ENCODE measurements around the gene TRAPPC14. TPM values are rescaled to one million over a fixed set of nuclear protein-coding genes. Genes with fewer than 3 reads are reported as not detected.
"Not testable (repeated sequence)": the region's sequence is repeated elsewhere in the genome, so short reads cannot be mapped to it uniquely, and the experiment has no call there.

TRAPPC14 gene
- total and polyA plus RNA-seq, 4 donors: 3.6 to 28.2 (median 16.9) TPM

DNA sequence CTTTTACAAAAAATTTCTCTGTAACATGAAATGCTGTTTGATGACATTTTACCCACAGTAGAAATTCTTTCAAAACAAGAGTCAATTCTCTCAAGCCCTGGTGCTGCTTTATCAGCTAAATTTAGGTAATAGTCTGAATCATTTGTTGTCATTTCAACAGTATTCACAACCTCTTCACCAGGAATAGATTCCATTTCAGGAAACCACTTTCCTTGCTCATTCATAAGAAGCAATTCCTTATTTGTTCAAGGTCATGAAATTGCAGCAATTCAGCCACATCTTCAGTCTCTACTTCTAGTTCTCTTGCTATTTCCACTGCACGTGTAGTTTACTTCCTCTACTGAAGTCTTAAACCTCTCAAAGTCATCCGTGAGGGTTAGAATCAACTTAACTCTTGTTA lies 33.3 kb upstream of the TRAPPC14 start:
- Histone ChIP-seq H3K27ac (ENCODE audit: low read depth in 1 of 2, low read length in 2 of 2) (no peak overlapping the region), H3K4me3 (ENCODE audit: low read length in 2 of 2) (no peak overlapping the region), H3K4me1 (ENCODE audit: control insufficient read depth in 1 of 2, insufficient read depth in 2 of 2, low read length in 2 of 2) (no peaks in the 10 kb centered on the region), H3K36me3 (ENCODE audit: control insufficient read depth in 1 of 2, insufficient read depth in 2 of 2, low read length in 1 of 2) (no peaks in the 10 kb centered on the region), H3K9me3 (ENCODE audit: control insufficient read depth, low read length) (no peaks in the 10 kb centered on the region), H3K27me3 (ENCODE audit: control insufficient read depth in 1 of 2, insufficient read depth in 2 of 2, low read length in 1 of 2) (no peaks in the 10 kb centered on the region)
- 53 to 54% methylated on average over 2 of the region's 2 CpGs for WGBS, 2 donors
- ATAC-seq (ENCODE audit: low FRiP score) (no peak), DNase-seq (no peak)
- intact Hi-C loops (cut with DNase I): no loop called here

DNA sequence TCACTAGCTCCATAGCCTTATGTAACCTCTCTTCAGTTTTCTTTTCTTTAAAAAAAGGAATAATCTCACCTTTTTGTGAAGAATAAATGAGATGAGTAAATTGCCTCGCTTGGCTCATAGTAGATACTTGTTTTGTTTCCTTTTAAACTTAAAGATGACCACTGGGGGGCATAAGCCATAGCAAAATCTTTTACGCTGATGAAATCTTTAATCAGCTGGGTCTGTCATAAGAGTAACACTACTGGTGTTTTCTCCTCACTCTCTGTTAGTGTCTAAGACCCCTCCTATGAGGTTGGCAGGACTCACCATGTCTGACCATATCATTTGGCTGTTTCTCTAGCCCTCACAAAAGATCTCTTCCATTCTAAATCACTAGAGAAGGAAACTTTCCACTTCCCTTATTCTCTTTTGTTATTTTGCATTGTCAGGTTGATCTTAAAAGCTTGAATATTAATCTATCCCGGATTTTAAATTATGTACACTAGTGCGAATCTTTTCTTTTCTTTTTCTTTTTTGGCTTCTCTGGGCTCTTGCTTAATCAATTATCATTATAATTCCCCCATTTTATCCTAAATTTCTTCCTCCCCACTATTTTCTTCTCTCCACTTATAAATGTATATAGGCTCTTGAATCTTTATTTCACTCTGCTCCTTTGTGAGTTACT lies 31.7 kb upstream of the TRAPPC14 start:
- ATAC-seq (ENCODE audit: low FRiP score) (no peak), DNase-seq (no peak)
- no peaks in the 10 kb centered on the region for H3K27me3 ChIP-seq (ENCODE audit: control insufficient read depth in 1 of 2, insufficient read depth in 2 of 2, low read length in 1 of 2)
- no peaks in the 10 kb centered on the region for H3K9me3 ChIP-seq (ENCODE audit: control insufficient read depth, low read length)
- no peak overlapping the region for H3K4me3 ChIP-seq (ENCODE audit: low read length in 2 of 2)
- H3K36me3 ChIP-seq (ENCODE audit: control insufficient read depth in 1 of 2, insufficient read depth in 2 of 2, low read length in 1 of 2): no peaks in the 10 kb centered on the region
- no peaks in the 10 kb centered on the region for H3K4me1 ChIP-seq (ENCODE audit: control insufficient read depth in 1 of 2, insufficient read depth in 2 of 2, low read length in 2 of 2)
- 69 to 72% methylated on average over 4 of the region's 4 CpGs for WGBS, 2 donors
- intact Hi-C loops (cut with DNase I): no loop called here
- no peak overlapping the region for H3K27ac ChIP-seq (ENCODE audit: low read depth in 1 of 2, low read length in 2 of 2)

DNA sequence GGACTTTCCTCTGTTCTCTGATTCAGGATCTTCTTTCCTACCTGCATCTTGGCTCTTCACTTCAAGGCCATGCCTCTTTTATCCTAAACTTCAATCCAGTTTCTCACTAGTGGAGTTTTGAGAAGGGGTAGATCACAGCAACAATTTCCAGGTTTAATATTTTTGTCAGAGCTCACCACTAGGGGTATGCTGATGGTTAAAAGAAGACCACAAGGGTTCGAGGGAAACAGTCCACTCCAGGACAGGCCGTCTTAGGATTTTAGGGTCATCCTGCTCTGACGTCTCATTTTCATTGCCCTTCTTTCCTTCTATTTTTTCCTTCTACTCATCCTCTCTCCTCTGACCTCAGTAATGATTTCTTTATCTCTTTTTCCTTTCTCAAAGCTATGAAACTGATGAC lies 30.5 kb upstream of the TRAPPC14 start:
- Histone ChIP-seq H3K27me3 (ENCODE audit: control insufficient read depth in 1 of 2, insufficient read depth in 2 of 2, low read length in 1 of 2) (no peaks in the 10 kb centered on the region), H3K4me1 (ENCODE audit: control insufficient read depth in 1 of 2, insufficient read depth in 2 of 2, low read length in 2 of 2) (no peaks in the 10 kb centered on the region), H3K4me3 (ENCODE audit: low read length in 2 of 2) (no peak overlapping the region), H3K9me3 (ENCODE audit: control insufficient read depth, low read length) (no peaks in the 10 kb centered on the region), H3K36me3 (ENCODE audit: control insufficient read depth in 1 of 2, insufficient read depth in 2 of 2, low read length in 1 of 2) (no peaks in the 10 kb centered on the region), H3K27ac (ENCODE audit: low read depth in 1 of 2, low read length in 2 of 2) (no peak overlapping the region)
- intact Hi-C loops (cut with DNase I): no loop called here
- WGBS, 2 donors: 74 to 90% methylated on average over 3 of the region's 3 CpGs
- DNase-seq (no peak), ATAC-seq (ENCODE audit: low FRiP score) (no peak)

DNA sequence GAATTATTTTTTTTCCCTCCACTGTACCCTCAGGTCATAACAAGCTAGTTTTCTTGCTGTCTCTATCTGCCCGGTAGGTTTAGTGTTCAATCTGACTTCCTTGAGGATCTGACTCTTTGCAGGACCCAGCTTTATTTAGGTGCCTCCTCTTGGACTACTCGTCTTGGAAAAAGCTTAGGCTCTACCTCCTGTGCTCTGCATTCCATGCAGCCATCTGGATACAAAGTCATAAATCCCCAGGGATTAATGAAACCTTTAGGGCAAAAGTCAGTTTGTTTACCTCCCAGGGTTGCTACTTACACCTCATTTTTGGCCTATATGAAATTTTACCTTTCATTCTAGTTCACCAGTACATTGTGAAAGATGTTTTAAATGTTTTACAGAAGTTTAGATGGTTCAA lies 27.2 kb upstream of the TRAPPC14 start:
- no peaks in the 10 kb centered on the region for H3K4me1 ChIP-seq (ENCODE audit: control insufficient read depth in 1 of 2, insufficient read depth in 2 of 2, low read length in 2 of 2)
- ATAC-seq (ENCODE audit: low FRiP score): no peak
- H3K27ac ChIP-seq (ENCODE audit: low read depth in 1 of 2, low read length in 2 of 2): no peak overlapping the region
- no peaks in the 10 kb centered on the region for H3K9me3 ChIP-seq (ENCODE audit: control insufficient read depth, low read length)
- WGBS, 2 donors: 62 to 71% methylated on average over 2 of the region's 2 CpGs
- no peaks in the 10 kb centered on the region for H3K36me3 ChIP-seq (ENCODE audit: control insufficient read depth in 1 of 2, insufficient read depth in 2 of 2, low read length in 1 of 2)
- intact Hi-C loops (cut with DNase I): no loop called here
- no peak for DNase-seq
- H3K27me3 ChIP-seq (ENCODE audit: control insufficient read depth in 1 of 2, insufficient read depth in 2 of 2, low read length in 1 of 2): no peaks in the 10 kb centered on the region
- H3K4me3 ChIP-seq (ENCODE audit: low read length in 2 of 2): no peak overlapping the region

DNA sequence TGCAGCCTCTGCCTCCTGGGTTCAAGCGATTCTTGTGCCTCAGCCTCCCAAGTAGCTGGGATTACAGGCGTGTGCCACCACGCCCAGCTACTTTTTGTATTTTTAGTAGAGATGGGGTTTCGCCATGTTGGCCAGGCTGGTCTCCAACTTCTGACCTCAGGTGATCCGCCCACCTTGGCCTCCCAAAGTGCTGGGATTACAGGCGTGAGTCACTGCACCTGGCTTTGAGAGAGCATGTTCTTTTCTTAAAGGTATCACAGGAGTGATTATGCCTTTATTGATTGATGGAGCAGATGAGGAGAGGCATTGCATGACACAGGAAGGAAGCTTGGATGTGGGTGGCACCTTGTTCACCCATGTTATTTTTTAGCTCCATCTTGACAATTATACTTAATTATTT lies 24.6 kb upstream of the TRAPPC14 start:
- H3K27ac ChIP-seq (ENCODE audit: low read depth in 1 of 2, low read length in 2 of 2); ATAC-seq (ENCODE audit: low FRiP score); H3K27me3 ChIP-seq (ENCODE audit: control insufficient read depth in 1 of 2, insufficient read depth in 2 of 2, low read length in 1 of 2); H3K4me1 ChIP-seq (ENCODE audit: control insufficient read depth in 1 of 2, insufficient read depth in 2 of 2, low read length in 2 of 2); H3K36me3 ChIP-seq (ENCODE audit: control insufficient read depth in 1 of 2, insufficient read depth in 2 of 2, low read length in 1 of 2); H3K4me3 ChIP-seq (ENCODE audit: low read length in 2 of 2); intact Hi-C loops (cut with DNase I); H3K9me3 ChIP-seq (ENCODE audit: control insufficient read depth, low read length): not testable (repeated sequence)
- DNase-seq: peak in 1 of 2 donors; percentile 22
- WGBS, 2 donors: 89 to 92% methylated on average over 6 of the region's 6 CpGs

DNA sequence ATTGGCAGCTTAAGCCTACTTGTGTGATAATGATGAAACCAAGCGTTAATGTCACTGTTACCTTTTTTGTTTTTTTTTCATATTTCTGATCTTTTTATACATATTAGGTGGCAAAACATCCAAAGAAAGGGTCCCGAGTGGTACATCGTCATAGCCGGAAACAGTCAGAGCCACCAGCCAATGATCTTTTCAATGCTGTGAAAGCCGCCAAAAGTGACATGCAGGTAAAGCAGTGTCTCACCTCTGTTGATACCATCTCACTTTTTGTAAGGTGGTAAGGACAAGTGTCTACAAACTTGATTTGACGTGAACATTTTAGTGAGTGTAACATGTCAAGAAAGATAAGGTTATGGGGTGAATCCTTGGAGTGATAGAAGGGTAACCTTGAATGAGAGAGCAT lies 24.1 kb upstream of the TRAPPC14 start:
- WGBS, 2 donors: 86% methylated on average over 6 of the region's 6 CpGs
- H3K4me1 ChIP-seq (ENCODE audit: control insufficient read depth in 1 of 2, insufficient read depth in 2 of 2, low read length in 2 of 2); intact Hi-C loops (cut with DNase I); H3K27ac ChIP-seq (ENCODE audit: low read depth in 1 of 2, low read length in 2 of 2); DNase-seq; H3K27me3 ChIP-seq (ENCODE audit: control insufficient read depth in 1 of 2, insufficient read depth in 2 of 2, low read length in 1 of 2); H3K4me3 ChIP-seq (ENCODE audit: low read length in 2 of 2); ATAC-seq (ENCODE audit: low FRiP score); H3K36me3 ChIP-seq (ENCODE audit: control insufficient read depth in 1 of 2, insufficient read depth in 2 of 2, low read length in 1 of 2); H3K9me3 ChIP-seq (ENCODE audit: control insufficient read depth, low read length): not testable (repeated sequence)

DNA sequence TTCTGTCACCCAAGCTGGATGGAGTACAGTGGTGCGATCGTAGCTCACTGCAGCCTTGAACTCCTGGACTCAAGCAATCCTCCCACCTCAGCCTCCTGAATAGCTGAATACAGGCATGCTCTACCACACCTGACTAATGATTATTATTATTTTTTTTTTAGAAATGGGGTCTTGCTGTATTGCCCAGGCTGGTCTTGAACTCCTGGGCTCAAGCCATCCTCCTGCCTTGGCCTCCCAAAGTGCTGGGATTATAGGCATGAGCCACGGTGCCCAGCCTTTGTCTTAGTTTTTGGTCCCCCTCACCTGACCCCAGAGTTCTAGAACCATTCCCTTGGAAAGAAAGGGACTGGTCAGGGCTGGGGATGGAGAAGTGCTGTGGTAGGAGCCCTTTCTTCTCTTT lies 21.6 kb upstream of the TRAPPC14 start:
- ATAC-seq (ENCODE audit: low FRiP score); H3K4me1 ChIP-seq (ENCODE audit: control insufficient read depth in 1 of 2, insufficient read depth in 2 of 2, low read length in 2 of 2); H3K36me3 ChIP-seq (ENCODE audit: control insufficient read depth in 1 of 2, insufficient read depth in 2 of 2, low read length in 1 of 2); H3K9me3 ChIP-seq (ENCODE audit: control insufficient read depth, low read length); H3K27me3 ChIP-seq (ENCODE audit: control insufficient read depth in 1 of 2, insufficient read depth in 2 of 2, low read length in 1 of 2); H3K4me3 ChIP-seq (ENCODE audit: low read length in 2 of 2); H3K27ac ChIP-seq (ENCODE audit: low read depth in 1 of 2, low read length in 2 of 2); intact Hi-C loops (cut with DNase I): not testable (repeated sequence)
- DNase-seq: peak in 1 of 2 donors; percentile 9
- WGBS, 2 donors: 97 to 98% methylated on average over 3 of the region's 3 CpGs

DNA sequence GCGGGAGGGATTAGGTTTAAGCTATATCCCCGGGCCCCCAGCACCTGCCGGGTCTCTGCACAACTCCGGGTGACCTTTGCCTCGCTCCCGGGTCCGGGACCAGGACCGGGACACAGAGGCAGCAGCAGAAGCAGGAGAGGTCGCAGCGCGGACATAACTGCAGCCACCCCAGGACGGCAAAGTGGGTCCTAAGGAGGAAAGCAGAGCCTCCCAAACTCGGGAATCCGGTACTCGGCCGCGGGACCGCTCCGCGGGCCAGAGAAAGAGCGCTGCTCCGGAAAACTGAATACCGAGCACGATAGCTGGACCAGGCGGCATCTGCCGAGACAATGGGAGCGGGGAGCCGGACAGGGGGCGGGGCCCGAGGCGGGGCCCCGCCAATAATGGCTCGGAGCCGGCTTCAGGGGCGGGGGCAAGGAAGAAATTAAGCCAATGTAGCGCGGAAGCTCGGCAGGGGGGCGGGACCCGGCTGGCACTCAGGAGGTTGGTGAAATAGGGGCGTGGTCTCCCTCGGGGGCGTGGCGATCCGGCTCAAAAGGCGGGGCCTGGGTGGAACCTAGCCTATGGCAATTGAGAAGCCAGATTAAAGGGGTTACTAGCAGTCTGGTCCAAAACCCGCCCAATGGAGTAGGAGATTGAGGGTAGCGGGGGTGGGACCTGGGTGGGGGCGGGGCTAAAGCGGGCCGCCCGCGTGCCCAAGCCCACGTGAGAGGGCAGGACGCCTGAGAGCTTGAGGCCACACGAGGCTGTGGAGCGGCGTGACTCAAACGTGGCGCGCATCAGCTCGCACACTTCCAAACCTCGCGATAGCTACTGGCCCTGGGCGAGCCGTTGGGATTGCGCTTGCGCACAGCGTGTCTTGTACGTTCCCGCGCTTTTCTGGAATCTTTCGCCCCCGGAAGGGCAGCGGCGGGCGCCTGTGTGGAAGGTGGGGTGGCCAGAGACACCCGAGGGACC lies 18.8 kb upstream of the TRAPPC14 start, which contains the start of the genes GPC2 and STAG3:
Gene GPC2 (minus strand): TSS at position 337 of the 957 bp plus-strand sequence. CDS start 182 bp downstream, at position 155.
Gene STAG3 (plus strand): TSS at position 874 of the 957 bp plus-strand sequence. CDS start 2,639 bp downstream, outside the sequence.
- Histone ChIP-seq H3K4me3 (ENCODE audit: low read length in 2 of 2) (peak within 1 kb of the TSS in 1 of 2 donors; percentile 31), H3K27me3 (ENCODE audit: control insufficient read depth in 1 of 2, insufficient read depth in 2 of 2, low read length in 1 of 2) (no peaks in the 10 kb centered on the region), H3K9me3 (ENCODE audit: control insufficient read depth, low read length) (no peaks in the 10 kb centered on the region), H3K27ac (ENCODE audit: low read depth in 1 of 2, low read length in 2 of 2) (no peak within 1 kb of the TSS), H3K4me1 (ENCODE audit: control insufficient read depth in 1 of 2, insufficient read depth in 2 of 2, low read length in 2 of 2) (no peaks in the 10 kb centered on the region), H3K36me3 (ENCODE audit: control insufficient read depth in 1 of 2, insufficient read depth in 2 of 2, low read length in 1 of 2) (no peaks in the 10 kb centered on the region)
- intact Hi-C loops (cut with DNase I): no loop called here
- peak; percentile 97 to 98 for DNase-seq
- 3% methylated on average over 75 to 78 of the region's 78 CpGs for WGBS, 2 donors
- ATAC-seq (ENCODE audit: low FRiP score): peak; percentile 95
